GM19035 (cell line): ENCODE data around the gene PRSS50.

Experiments used
- ATAC-seq: cut with Tn5 transposase; IDR thresholded peaks from one replicate; pipeline ENCODE4 v1.9.1; 2021; ENCODE audit not compliant: unreplicated experiment

Gene PRSS50

GRCh38 chr3:46671541-46672348 lies 45.9 kb downstream of the PRSS50 start:
- no peak for ATAC-seq

GRCh38 chr3:46670891-46671427 lies 46.7 kb downstream of the PRSS50 start:
- ATAC-seq: no peak

- ATAC-seq: no peak
Observed at GRCh38 chr3:46670000-46670890, 47.4 kb downstream of the PRSS50 start.

GRCh38 chr3:46669191-46669999 lies 48.3 kb downstream of the PRSS50 start:
- ATAC-seq: no peak

DNA sequence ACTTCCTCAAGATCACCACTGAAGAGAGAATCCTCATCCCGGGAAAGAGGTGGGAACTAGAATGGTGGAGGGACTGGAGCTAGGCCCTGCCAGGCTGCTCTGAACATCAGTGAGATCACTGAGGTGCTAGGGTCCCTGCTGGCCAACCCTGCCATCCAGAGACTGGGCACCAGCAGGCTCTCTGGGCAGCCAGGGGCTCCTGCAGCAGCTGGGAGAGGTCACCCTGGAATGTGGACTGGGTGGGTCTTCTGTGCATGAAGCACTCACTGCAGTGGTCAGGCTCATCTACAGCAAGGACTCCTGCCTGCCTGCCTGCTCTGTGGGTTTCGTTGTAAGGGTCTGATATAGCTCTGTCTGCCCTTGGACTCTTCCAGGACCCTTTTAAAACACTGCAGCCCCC lies 49.1 kb downstream of the PRSS50 start:
- no peak for ATAC-seq

GRCh38 chr3:46668116-46668515 lies 49.6 kb downstream of the PRSS50 start:
- no peak for ATAC-seq

- ATAC-seq: no peak
Observed at GRCh38 chr3:46667657-46668056, 50.0 kb downstream of the PRSS50 start.

GRCh38 chr3:46667061-46667621 lies 50.5 kb downstream of the PRSS50 start:
- ATAC-seq: no peak

- no peak for ATAC-seq
Observed at GRCh38 chr3:46666453-46666845, 51.2 kb downstream of the PRSS50 start.

- ATAC-seq: no peak
Observed at GRCh38 chr3:46665763-46666452, 51.8 kb downstream of the PRSS50 start.

GRCh38 chr3:46664971-46665762 lies 52.5 kb downstream of the PRSS50 start:
- no peak for ATAC-seq

DNA sequence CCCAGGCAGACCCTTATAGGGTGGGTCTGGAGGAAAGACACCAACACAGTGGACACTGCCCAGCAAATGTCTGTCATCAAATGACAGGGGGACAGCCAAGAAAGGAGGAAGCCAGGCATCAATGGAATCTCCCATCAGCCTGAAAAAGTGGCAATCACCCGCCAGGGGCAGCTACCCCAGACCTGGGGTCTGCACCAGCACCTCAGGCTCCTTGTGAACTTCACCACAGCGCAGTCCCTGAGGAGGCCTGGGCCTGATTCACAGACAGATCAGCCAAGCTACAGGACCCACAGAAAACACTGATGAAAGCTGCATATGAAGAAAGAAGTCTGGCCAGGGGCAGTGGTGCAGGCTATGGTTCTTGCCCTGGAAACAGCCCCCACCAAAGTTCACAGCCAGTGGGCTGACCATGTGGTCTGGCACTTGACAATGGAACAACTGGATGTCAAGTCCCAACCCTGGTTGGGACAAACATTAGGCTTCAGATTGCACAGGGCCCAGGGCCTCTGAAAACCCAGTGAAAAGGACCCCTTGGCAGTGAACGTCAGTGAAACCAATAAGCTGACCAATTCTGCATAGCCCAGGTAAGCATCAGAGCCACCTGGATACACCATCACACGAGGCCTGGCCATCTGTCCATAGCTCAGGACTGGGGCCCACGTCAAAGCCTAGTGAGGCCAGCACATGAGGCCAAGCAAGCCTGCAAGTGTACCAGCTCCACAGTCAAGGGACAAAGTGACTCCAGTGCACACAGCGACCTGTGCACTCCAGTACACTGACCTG lies 53.3 kb downstream of the PRSS50 start:
- ATAC-seq: no peak

GRCh38 chr3:46663591-46664135 lies 54.0 kb downstream of the PRSS50 start:
- ATAC-seq: no peak

GRCh38 chr3:46662771-46663551 lies 54.7 kb downstream of the PRSS50 start:
- no peak for ATAC-seq
